Endothelial cell of umbilical vein (primary cell): Measurements from ENCODE around the gene ABHD13. TPM values are rescaled to one million over a fixed set of nuclear protein-coding genes. Genes with fewer than 3 reads are reported as not detected.

ENCODE experiments used
- BruUV-seq: library from RNA; stranded (reverse); fragments of 400-500 nt; replicated peaks from 2 replicates; lab custom pipeline; 2021; lab: Mats Ljungman, UMichigan
- CTCF ChIA-PET: fragments of 300-600, 350-600 bp; sonication (Branson Sonifier 250); formaldehyde crosslinking; loops from one replicate; lab custom pipeline; 2021; ENCODE audit warnings: antibody characterized with exemption, inconsistent platforms; lab: Charles Lee
- POLR2A ChIA-PET: fragments of 300-600, 350-600 bp; sonication (Branson Sonifier 250); formaldehyde crosslinking; loops from one replicate; lab custom pipeline; 2021; ENCODE audit warnings: antibody characterized with exemption, inconsistent platforms; lab: Charles Lee
- DNase-seq: peaks from one replicate; pipeline ENCODE4 v3.0.0-alpha.2; 2011; ENCODE audit warnings: low read depth, low spot score
- FAIRE-seq: peaks from 2 replicates; lab custom pipeline; 2011; peaks lifted over from hg19 to GRCh38; lab: Jason Lieb, UNC
- H2AFZ ChIP-seq: 2 replicates; pipeline ENCODE4 v1.6.0; 2012; ENCODE audit warnings: low read depth, low read length, control low read depth, inconsistent platforms
- H3K27ac ChIP-seq: 2 replicates; pipeline ENCODE4 v1.5.1; 2011; ENCODE audit warnings: low read depth, mild to moderate bottlenecking, control low read depth, low read length, moderate library complexity; ENCODE audit not compliant: insufficient read depth
- H3K27me3 ChIP-seq, 2 experiments: 2 replicates each; pipeline versions ENCODE4 v1.6.0 to v1.6.1; 2011; ENCODE audit warnings: low read length in 2 of 2, mixed read lengths in 1 of 2; ENCODE audit not compliant: control insufficient read depth in 2 of 2, insufficient read depth in 2 of 2
- H3K36me3 ChIP-seq, 2 experiments: 2 replicates in 1 of 2; 3 replicates in 1 of 2; pipeline ENCODE4 v1.5.1; 2011; ENCODE audit warnings: low read length in 2 of 2, mild to moderate bottlenecking in 1 of 2, moderate library complexity in 1 of 2; ENCODE audit not compliant: control insufficient read depth in 2 of 2, insufficient read depth in 2 of 2; ENCODE audit errors: extremely low read depth in 1 of 2
- H3K4me1 ChIP-seq: 3 replicates; pipeline ENCODE4 v1.5.1; 2011; ENCODE audit warnings: mild to moderate bottlenecking, low read length; ENCODE audit not compliant: control insufficient read depth, insufficient read depth; ENCODE audit errors: extremely low read depth
- H3K4me2 ChIP-seq: 2 replicates; pipeline ENCODE4 v1.6.1; 2011; ENCODE audit warnings: low read length, control low read depth, mixed read lengths; ENCODE audit not compliant: insufficient read depth
- H3K4me3 ChIP-seq, 3 experiments: fragments of 200-600 bp in 1 of 3; sonication (generic), shearing (Covaris generic) in 1 of 3; replicated peaks in 1 of 3; 2 replicates each; pipeline ENCODE4 v1.5.1; 2011 to 2016; ENCODE audit warnings: control low read depth in 3 of 3, low read length in 3 of 3, mild to moderate bottlenecking in 2 of 3, inconsistent platforms in 1 of 3, low read depth in 1 of 3, moderate library complexity in 1 of 3; ENCODE audit not compliant: insufficient read depth in 1 of 3
- H3K79me2 ChIP-seq: 2 replicates; pipeline ENCODE4 v1.6.0; 2012; ENCODE audit warnings: low read length, inconsistent platforms; ENCODE audit not compliant: control insufficient read depth, insufficient read depth
- H3K9ac ChIP-seq: replicated peaks from 2 replicates; pipeline ENCODE3; 2011; ENCODE audit warnings: low read length, control low read depth; ENCODE audit not compliant: insufficient read depth; ENCODE audit errors: extremely low read depth
- H3K9me1 ChIP-seq: replicated peaks from 3 replicates; pipeline ENCODE4 v1.6.0; 2011; ENCODE audit warnings: mild to moderate bottlenecking, low read length; ENCODE audit not compliant: control insufficient read depth, insufficient read depth; ENCODE audit errors: extremely low read depth
- H3K9me3 ChIP-seq: replicated peaks from 2 replicates; pipeline ENCODE4 v1.5.1; 2012; ENCODE audit warnings: low read length, inconsistent platforms; ENCODE audit not compliant: control insufficient read depth, insufficient read depth
- H4K20me1 ChIP-seq: replicated peaks from 2 replicates; pipeline ENCODE3; 2011; ENCODE audit warnings: mild to moderate bottlenecking, low read length; ENCODE audit not compliant: control insufficient read depth, insufficient read depth; ENCODE audit errors: extremely low read depth
- CTCF ChIP-seq, 2 donors: IDR thresholded peaks; 1 replicate in 1 of 2; 2 replicates in 1 of 2; pipeline ENCODE4 v1.5.1; 2011; ENCODE audit warnings: low read length in 2 of 2, mild to moderate bottlenecking in 2 of 2, moderate library complexity in 2 of 2, control low read depth in 1 of 2, inconsistent platforms in 1 of 2, low read depth in 1 of 2; ENCODE audit not compliant: insufficient read depth in 1 of 2; ENCODE audit errors: extremely low read depth in 1 of 2
- EZH2 ChIP-seq: IDR thresholded peaks from 2 replicates; pipeline ENCODE4 v1.6.1; 2012; ENCODE audit warnings: borderline replicate concordance, low read depth, mild to moderate bottlenecking, moderate library complexity, low read length, inconsistent platforms; ENCODE audit not compliant: severe bottlenecking
- POLR2A ChIP-seq: IDR thresholded peaks from 2 replicates; pipeline ENCODE4 v1.6.1; 2012; ENCODE audit warnings: low read depth, mild to moderate bottlenecking, control low read depth, low read length
- dilution Hi-C: fragments of 300-500 bp; cut with MboI; formaldehyde crosslinking; loops from one replicate; pipeline ENCODE4 v1.15.0; 2019; ENCODE audit warnings: low sequenced_read_pairs; ENCODE audit not compliant: extremely low pct_ligation_motif_present
- intact Hi-C: fragments of 100-400 bp; cut with micrococcal nuclease; formaldehyde crosslinking; loops from one replicate; pipeline ENCODE4 v1.10.0; 2022
- polyA plus RNA-seq, 4 experiments: library from polyadenylated mRNA; depleted of rRNA in 3 of 4; stranded (reverse) in 3 of 4; unstranded in 1 of 4; fragments of >200 nt; gene quantifications; 2 replicates each; pipeline versions ENCODE4 v1.2.1 to v1.2.3, GENCODE V29; 2011 to 2012; ENCODE audit warnings: missing spikeins in 1 of 4
- total RNA-seq: library from RNA; stranded (reverse); gene quantifications from 2 replicates; pipeline ENCODE4 v1.2.3, GENCODE V29; 2021

Gene ABHD13
- total and polyA plus RNA-seq, 2 donors (not counting 3 experiments of a cell fraction or from before 2014, with no cell fraction given) = 3.9 to 7.2 TPM

DNA sequence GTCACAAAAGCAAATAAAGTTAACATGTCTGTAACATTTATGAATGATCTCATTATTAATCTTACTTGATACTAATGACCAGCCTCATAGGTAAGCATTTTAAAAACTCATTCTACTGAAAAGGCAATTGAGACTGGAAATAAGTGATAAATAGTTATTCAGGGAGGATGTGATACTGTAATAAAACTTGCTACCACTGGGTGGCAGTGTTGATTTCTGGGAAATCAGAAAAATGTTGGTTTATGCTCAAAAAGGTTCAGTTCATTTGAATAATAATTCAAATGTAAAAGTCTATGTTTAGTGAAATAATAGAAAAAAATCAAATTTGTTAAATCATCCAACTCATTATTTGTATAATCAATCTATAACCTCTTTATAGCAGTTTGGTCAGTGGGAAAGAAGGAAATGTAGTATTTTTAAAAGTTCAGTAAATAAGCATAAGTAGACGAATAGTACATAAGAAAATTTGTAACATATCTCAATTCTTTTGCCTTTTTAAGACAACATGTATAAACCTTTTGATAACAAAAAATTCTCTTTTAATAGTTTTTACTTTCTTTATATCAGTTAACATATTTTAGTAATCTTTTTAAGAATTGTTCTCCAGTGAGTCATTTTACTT lies 9.6 kb downstream of the ABHD13 start:
- Histone ChIP-seq H3K9ac (no peak overlapping the region), H3K4me1 (no peaks in the 10 kb centered on the region), H3K4me3 (no peak overlapping the region), H3K4me2 (no peak overlapping the region), H3K27ac (no peak overlapping the region), H3K36me3 (no peaks in the 10 kb centered on the region), H3K9me3 (no peaks in the 10 kb centered on the region), H3K27me3 (no peaks in the 10 kb centered on the region), H3K79me2 (peaks cover 45% of the 10 kb centered on the region), H4K20me1 (peaks cover 9% of the 10 kb centered on the region), H3K9me1 (no peaks in the 10 kb centered on the region), H2AFZ (no peak overlapping the region)
- FAIRE-seq (no peak), DNase-seq (peak; percentile 55)
- TF ChIP-seq CTCF (IDR thresholded peaks at IDR 0.05; ENCODE audit: extremely low read depth in 1 of 2, insufficient read depth in 1 of 2, low read depth in 1 of 2, low read length in 2 of 2) = peak; percentile 49 to 50
- TF ChIP-seq EZH2 = no peak
- CTCF ChIA-PET = interaction anchor here (0.7 to 1.0 kb wide), 3 partner anchors 14 to 670 kb away, joined by 4 to 7 read pairs (median 4); no protein-coding TSS in a partner anchor
- intact Hi-C loops (loop anchor here (2.0 kb wide), 2 partner anchors 95 to 669 kb away; no protein-coding TSS in a partner anchor), dilution Hi-C loops (no loop called here)
- no TSS peak for BruUV-seq
- POLR2A ChIA-PET = no interaction called here

DNA sequence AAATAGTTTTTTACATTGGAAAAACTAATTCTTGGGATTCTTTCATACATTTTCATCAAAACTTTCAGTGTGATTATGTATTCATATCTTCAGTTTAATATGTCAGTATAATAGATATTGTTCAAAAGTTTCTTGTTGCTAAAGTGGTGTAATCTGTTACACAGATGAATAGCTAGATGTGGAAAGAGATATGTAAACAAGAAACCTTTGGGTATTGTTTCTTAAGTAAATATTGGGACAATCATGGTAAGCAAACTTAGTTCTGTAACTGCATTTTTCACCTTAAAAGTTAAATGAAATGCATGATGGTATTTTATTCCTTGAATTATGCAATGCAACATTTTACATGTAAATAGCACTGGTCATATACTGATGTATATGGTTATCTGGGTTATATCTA lies 12.2 kb downstream of the ABHD13 start:
- no peak for TF ChIP-seq POLR2A
- Histone ChIP-seq H3K79me2 (peaks cover 23% of the 10 kb centered on the region), H2AFZ (no peak overlapping the region), H3K36me3 (no peaks in the 10 kb centered on the region), H3K4me1 (no peaks in the 10 kb centered on the region), H3K27me3 (no peaks in the 10 kb centered on the region), H3K4me2 (no peak overlapping the region), H3K4me3 (no peak overlapping the region), H4K20me1 (peaks cover 2% of the 10 kb centered on the region), H3K9me1 (no peaks in the 10 kb centered on the region), H3K9me3 (no peaks in the 10 kb centered on the region), H3K27ac (no peak overlapping the region), H3K9ac (no peak overlapping the region)
- intact Hi-C loops = no loop called here
- dilution Hi-C loops = no loop called here
- FAIRE-seq = no peak
- no TSS peak for BruUV-seq
- CTCF ChIA-PET = interaction anchor here (1.1 kb wide), 1 partner anchor 665 kb away, joined by 3 read pairs; no protein-coding TSS in a partner anchor
- POLR2A ChIA-PET = no interaction called here
- DNase-seq = no peak
